GM23338 (cell line): Measurements from ENCODE around the gene HDAC8. TPM values are rescaled to one million over a fixed set of nuclear protein-coding genes. Genes with fewer than 3 reads are reported as not detected.

Source experiments
- ATAC-seq: fragments of 200-7000 bp; cut with Tn5 transposase; 3 replicates; pipeline ENCODE4 v1.9.1; 2020
- DNase-seq: peaks from one replicate; pipeline ENCODE4 v3.0.0-alpha.2; 2015; ENCODE audit warnings: low spot score
- H2AFZ ChIP-seq: fragments of 200-600 bp; sonication (generic); 2 replicates; pipeline ENCODE4 v1.8.0; 2016; ENCODE audit warnings: antibody characterized with exemption, mild to moderate bottlenecking, moderate library complexity
- H3F3A ChIP-seq: fragments of 200-600 bp; sonication (generic); replicated peaks from 2 replicates; pipeline ENCODE4 v1.8.0; 2017; ENCODE audit warnings: antibody characterized with exemption, mixed run types, low read depth
- H3K27ac ChIP-seq: fragments of 200-600 bp; sonication (generic); 2 replicates; pipeline ENCODE4 v1.6.1; 2016; ENCODE audit warnings: low read depth
- H3K27me3 ChIP-seq: fragments of 200-600 bp; sonication (generic); 2 replicates; pipeline ENCODE4 v1.8.0; 2016; ENCODE audit warnings: mild to moderate bottlenecking, mixed run types, moderate library complexity; ENCODE audit not compliant: insufficient read depth
- H3K36me3 ChIP-seq: fragments of 200-600 bp; sonication (generic); 2 replicates; pipeline ENCODE4 v1.8.0; 2016; ENCODE audit warnings: mild to moderate bottlenecking; ENCODE audit not compliant: insufficient read depth
- H3K4me1 ChIP-seq: fragments of 200-600 bp; sonication (generic); 2 replicates; pipeline ENCODE4 v1.8.0; 2016; ENCODE audit warnings: mild to moderate bottlenecking, moderate library complexity; ENCODE audit not compliant: insufficient read depth
- H3K4me2 ChIP-seq: fragments of 200-600 bp; sonication (generic); 2 replicates; pipeline ENCODE4 v1.7.1; 2017; ENCODE audit warnings: mixed run types
- H3K4me3 ChIP-seq: fragments of 200-600 bp; sonication (generic); 2 replicates; pipeline ENCODE4 v1.6.1; 2016; ENCODE audit warnings: mixed run types
- H3K79me2 ChIP-seq: fragments of 200-600 bp; sonication (generic); replicated peaks from 2 replicates; pipeline ENCODE4 v1.8.0; 2017; ENCODE audit warnings: mild to moderate bottlenecking; ENCODE audit not compliant: insufficient read depth
- H3K9me2 ChIP-seq: fragments of 200-600 bp; sonication (generic); 2 replicates; pipeline ENCODE4 v1.8.0; 2017; ENCODE audit not compliant: insufficient read depth
- H4K20me1 ChIP-seq: fragments of 200-600 bp; sonication (generic); replicated peaks from 2 replicates; pipeline ENCODE4 v1.8.0; 2017; ENCODE audit warnings: mild to moderate bottlenecking; ENCODE audit not compliant: insufficient read depth
- H3K27ac Mint-ChIP-seq: 2 replicates; pipeline ENCODE4 v1.8.0; 2020; ENCODE audit warnings: inconsistent platforms, mild to moderate bottlenecking, moderate library complexity, mixed read lengths
- H3K27me3 Mint-ChIP-seq: 3 replicates; pipeline ENCODE4 v1.8.0; 2022; ENCODE audit warnings: low read depth, mild to moderate bottlenecking, moderate library complexity, mixed read lengths, inconsistent platforms; ENCODE audit not compliant: insufficient read depth, poor library complexity
- H3K36me3 Mint-ChIP-seq: 3 replicates; pipeline ENCODE4 v1.8.0; 2021; ENCODE audit warnings: low read depth, mild to moderate bottlenecking, inconsistent platforms, moderate library complexity, mixed read lengths
- H3K4me1 Mint-ChIP-seq: 3 replicates; pipeline ENCODE4 v1.8.0; 2020; ENCODE audit warnings: mild to moderate bottlenecking, inconsistent platforms, mixed read lengths
- H3K4me3 Mint-ChIP-seq: 3 replicates; pipeline ENCODE4 v1.8.0; 2021; ENCODE audit warnings: moderate library complexity, mild to moderate bottlenecking, inconsistent platforms, mixed read lengths
- H3K9me3 Mint-ChIP-seq: 3 replicates; pipeline ENCODE4 v1.8.0; 2020; ENCODE audit warnings: moderate library complexity, mild to moderate bottlenecking, inconsistent platforms, mixed read lengths
- CREB1 ChIP-seq: fragments of 250-450 bp; sonication (Bioruptor Pico); IDR thresholded peaks from 2 replicates; pipeline ENCODE4 v1.5.0; 2020; ENCODE audit warnings: low read depth, mild to moderate bottlenecking, moderate library complexity
- ETS1 ChIP-seq: IDR thresholded peaks from 2 replicates; pipeline ENCODE4 v1.6.1; 2016; ENCODE audit warnings: antibody characterized with exemption
- EZH2 ChIP-seq: fragments of 200-600 bp; sonication (generic); IDR thresholded peaks from one replicate; pipeline ENCODE4 v1.8.0; 2017; ENCODE audit warnings: antibody characterized with exemption, mild to moderate bottlenecking, low read depth; ENCODE audit not compliant: unreplicated experiment
- EZH2phosphoT487 ChIP-seq: fragments of 200-600 bp; sonication (generic); IDR thresholded peaks from one replicate; pipeline ENCODE4 v1.8.1; 2018; ENCODE audit warnings: antibody characterized with exemption; ENCODE audit not compliant: unreplicated experiment
- JUNB ChIP-seq: IDR thresholded peaks from one replicate; pipeline ENCODE4 v1.6.1; 2016; ENCODE audit warnings: antibody characterized with exemption; ENCODE audit not compliant: unreplicated experiment
- NANOG ChIP-seq: IDR thresholded peaks from 2 replicates; pipeline ENCODE4 v1.6.1; 2016; ENCODE audit warnings: antibody characterized with exemption, borderline replicate concordance
- POLR2AphosphoS5 ChIP-seq: IDR thresholded peaks from 2 replicates; pipeline ENCODE4 v1.6.1; 2016; ENCODE audit warnings: antibody characterized with exemption, low read depth
- REST ChIP-seq: IDR thresholded peaks from one replicate; pipeline ENCODE4 v1.6.1; 2018; ENCODE audit warnings: antibody characterized with exemption; ENCODE audit not compliant: unreplicated experiment
- STAT1 ChIP-seq: IDR thresholded peaks from one replicate; pipeline ENCODE4 v1.6.1; 2016; ENCODE audit warnings: antibody characterized with exemption; ENCODE audit not compliant: unreplicated experiment
- ZNF114 ChIP-seq: fragments of 250-450 bp; sonication (Bioruptor Pico); IDR thresholded peaks from 2 replicates; pipeline ENCODE4 v1.5.0; 2020; ENCODE audit warnings: mild to moderate bottlenecking, moderate library complexity
- ZNF331 ChIP-seq: fragments of 250-450 bp; sonication (Bioruptor Pico); IDR thresholded peaks from 2 replicates; pipeline ENCODE4 v1.5.0; 2020; ENCODE audit warnings: low read depth, mild to moderate bottlenecking, moderate library complexity
- polyA plus RNA-seq: library from polyadenylated mRNA; unstranded; fragments of >200 nt; fragmentation: Nextera tagmentation; extraction: Ambion mirVana; gene quantifications from 2 replicates; pipeline ENCODE4 v1.2.1, GENCODE V29; 2016
- total RNA-seq: library from RNA; depleted of rRNA; stranded (reverse); fragments of >200 nt; shearing (Covaris generic); gene quantifications from 2 replicates; pipeline ENCODE4 v1.2.3, GENCODE V29; 2014
- TF ChIP-seq, protein P1 (sequence below): fragments of 250-450 bp; sonication (Bioruptor Pico); IDR thresholded peaks from 2 replicates; pipeline ENCODE4 v1.5.0; 2020; ENCODE audit warnings: mild to moderate bottlenecking, moderate library complexity
- TF ChIP-seq, protein P2 (sequence below), 2 experiments: fragments of 200-600 bp in 1 of 2; sonication (generic) in 1 of 2; conservative IDR thresholded peaks; 2 replicates each; pipeline versions ENCODE4 v1.5.1 to v1.6.1; 2016 to 2017; ENCODE audit warnings: antibody characterized with exemption in 2 of 2, low read depth in 2 of 2, mild to moderate bottlenecking in 2 of 2, moderate library complexity in 1 of 2

The HDAC8 gene
- total and polyA plus RNA-seq, 2 experiments from 2014 or later = 21.6 to 28.7 TPM

- H4K20me1 ChIP-seq = no peaks in the 10 kb centered on the region
- no peak overlapping the region for H3K27ac ChIP-seq
- TF ChIP-seq ZNF114 (CRISPR knock-in tag) (no peak), ZNF331 (CRISPR knock-in tag) (no peak), STAT1 (no peak), NANOG (no peak), ETS1 (no peak), EZH2phosphoT487 (no peak), EZH2 (no peak), POLR2AphosphoS5 (no peak), CREB1 (CRISPR knock-in tag) (no peak), REST (no peak), JUNB (no peak)
- TF ChIP-seq, protein P1, sequence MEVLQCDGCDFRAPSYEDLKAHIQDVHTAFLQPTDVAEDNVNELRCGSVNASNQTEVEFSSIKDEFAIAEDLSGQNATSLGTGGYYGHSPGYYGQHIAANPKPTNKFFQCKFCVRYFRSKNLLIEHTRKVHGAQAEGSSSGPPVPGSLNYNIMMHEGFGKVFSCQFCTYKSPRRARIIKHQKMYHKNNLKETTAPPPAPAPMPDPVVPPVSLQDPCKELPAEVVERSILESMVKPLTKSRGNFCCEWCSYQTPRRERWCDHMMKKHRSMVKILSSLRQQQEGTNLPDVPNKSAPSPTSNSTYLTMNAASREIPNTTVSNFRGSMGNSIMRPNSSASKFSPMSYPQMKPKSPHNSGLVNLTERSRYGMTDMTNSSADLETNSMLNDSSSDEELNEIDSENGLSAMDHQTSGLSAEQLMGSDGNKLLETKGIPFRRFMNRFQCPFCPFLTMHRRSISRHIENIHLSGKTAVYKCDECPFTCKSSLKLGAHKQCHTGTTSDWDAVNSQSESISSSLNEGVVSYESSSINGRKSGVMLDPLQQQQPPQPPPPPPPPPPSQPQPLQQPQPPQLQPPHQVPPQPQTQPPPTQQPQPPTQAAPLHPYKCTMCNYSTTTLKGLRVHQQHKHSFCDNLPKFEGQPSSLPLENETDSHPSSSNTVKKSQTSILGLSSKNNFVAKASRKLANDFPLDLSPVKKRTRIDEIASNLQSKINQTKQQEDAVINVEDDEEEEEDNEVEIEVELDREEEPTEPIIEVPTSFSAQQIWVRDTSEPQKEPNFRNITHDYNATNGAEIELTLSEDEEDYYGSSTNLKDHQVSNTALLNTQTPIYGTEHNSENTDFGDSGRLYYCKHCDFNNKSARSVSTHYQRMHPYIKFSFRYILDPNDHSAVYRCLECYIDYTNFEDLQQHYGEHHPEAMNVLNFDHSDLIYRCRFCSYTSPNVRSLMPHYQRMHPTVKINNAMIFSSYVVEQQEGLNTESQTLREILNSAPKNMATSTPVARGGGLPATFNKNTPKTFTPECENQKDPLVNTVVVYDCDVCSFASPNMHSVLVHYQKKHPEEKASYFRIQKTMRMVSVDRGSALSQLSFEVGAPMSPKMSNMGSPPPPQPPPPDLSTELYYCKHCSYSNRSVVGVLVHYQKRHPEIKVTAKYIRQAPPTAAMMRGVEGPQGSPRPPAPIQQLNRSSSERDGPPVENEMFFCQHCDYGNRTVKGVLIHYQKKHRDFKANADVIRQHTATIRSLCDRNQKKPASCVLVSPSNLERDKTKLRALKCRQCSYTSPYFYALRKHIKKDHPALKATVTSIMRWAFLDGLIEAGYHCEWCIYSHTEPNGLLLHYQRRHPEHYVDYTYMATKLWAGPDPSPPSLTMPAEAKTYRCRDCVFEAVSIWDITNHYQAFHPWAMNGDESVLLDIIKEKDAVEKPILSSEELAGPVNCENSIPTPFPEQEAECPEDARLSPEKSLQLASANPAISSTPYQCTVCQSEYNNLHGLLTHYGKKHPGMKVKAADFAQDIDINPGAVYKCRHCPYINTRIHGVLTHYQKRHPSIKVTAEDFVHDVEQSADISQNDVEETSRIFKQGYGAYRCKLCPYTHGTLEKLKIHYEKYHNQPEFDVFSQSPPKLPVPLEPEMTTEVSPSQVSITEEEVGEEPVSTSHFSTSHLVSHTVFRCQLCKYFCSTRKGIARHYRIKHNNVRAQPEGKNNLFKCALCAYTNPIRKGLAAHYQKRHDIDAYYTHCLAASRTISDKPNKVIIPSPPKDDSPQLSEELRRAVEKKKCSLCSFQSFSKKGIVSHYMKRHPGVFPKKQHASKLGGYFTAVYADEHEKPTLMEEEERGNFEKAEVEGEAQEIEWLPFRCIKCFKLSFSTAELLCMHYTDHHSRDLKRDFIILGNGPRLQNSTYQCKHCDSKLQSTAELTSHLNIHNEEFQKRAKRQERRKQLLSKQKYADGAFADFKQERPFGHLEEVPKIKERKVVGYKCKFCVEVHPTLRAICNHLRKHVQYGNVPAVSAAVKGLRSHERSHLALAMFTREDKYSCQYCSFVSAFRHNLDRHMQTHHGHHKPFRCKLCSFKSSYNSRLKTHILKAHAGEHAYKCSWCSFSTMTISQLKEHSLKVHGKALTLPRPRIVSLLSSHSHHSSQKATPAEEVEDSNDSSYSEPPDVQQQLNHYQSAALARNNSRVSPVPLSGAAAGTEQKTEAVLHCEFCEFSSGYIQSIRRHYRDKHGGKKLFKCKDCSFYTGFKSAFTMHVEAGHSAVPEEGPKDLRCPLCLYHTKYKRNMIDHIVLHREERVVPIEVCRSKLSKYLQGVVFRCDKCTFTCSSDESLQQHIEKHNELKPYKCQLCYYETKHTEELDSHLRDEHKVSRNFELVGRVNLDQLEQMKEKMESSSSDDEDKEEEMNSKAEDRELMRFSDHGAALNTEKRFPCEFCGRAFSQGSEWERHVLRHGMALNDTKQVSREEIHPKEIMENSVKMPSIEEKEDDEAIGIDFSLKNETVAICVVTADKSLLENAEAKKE = no peak
- TF ChIP-seq, protein P2, sequence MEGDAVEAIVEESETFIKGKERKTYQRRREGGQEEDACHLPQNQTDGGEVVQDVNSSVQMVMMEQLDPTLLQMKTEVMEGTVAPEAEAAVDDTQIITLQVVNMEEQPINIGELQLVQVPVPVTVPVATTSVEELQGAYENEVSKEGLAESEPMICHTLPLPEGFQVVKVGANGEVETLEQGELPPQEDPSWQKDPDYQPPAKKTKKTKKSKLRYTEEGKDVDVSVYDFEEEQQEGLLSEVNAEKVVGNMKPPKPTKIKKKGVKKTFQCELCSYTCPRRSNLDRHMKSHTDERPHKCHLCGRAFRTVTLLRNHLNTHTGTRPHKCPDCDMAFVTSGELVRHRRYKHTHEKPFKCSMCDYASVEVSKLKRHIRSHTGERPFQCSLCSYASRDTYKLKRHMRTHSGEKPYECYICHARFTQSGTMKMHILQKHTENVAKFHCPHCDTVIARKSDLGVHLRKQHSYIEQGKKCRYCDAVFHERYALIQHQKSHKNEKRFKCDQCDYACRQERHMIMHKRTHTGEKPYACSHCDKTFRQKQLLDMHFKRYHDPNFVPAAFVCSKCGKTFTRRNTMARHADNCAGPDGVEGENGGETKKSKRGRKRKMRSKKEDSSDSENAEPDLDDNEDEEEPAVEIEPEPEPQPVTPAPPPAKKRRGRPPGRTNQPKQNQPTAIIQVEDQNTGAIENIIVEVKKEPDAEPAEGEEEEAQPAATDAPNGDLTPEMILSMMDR (conservative IDR thresholded peaks at IDR 0.05; ENCODE audit: low read depth in 2 of 2) = no peak
- Mint-ChIP-seq H3K36me3 (no peaks in the 10 kb centered on the region), H3K4me1 (no peaks in the 10 kb centered on the region), H3K27ac (no peak overlapping the region), H3K9me3 (no peaks in the 10 kb centered on the region), H3K27me3 (no peaks in the 10 kb centered on the region), H3K4me3 (no peak overlapping the region)
- DNase-seq (no peak), ATAC-seq (no peak)
- H3F3A ChIP-seq = no peaks in the 10 kb centered on the region
- no peak overlapping the region for H3K4me2 ChIP-seq
- H3K79me2 ChIP-seq = no peaks in the 10 kb centered on the region
- no peaks in the 10 kb centered on the region for H3K4me1 ChIP-seq
- no peaks in the 10 kb centered on the region for H3K36me3 ChIP-seq
- H3K9me2 ChIP-seq = no peaks in the 10 kb centered on the region
- H3K4me3 ChIP-seq = no peak overlapping the region
- no peak overlapping the region for H2AFZ ChIP-seq
- no peaks in the 10 kb centered on the region for H3K27me3 ChIP-seq
These were observed 31.5 kb upstream of the HDAC8 start for GRCh38 chrX:72604112-72604511.
